Keratinocyte (primary cell): Measurements from ENCODE around the gene CENPF. TPM values are rescaled to one million over a fixed set of nuclear protein-coding genes. Genes with fewer than 3 reads are reported as not detected.
"Not testable (repeated sequence)": the region's sequence is repeated elsewhere in the genome, so short reads cannot be mapped to it uniquely, and the experiment has no call there.

Experiments
- DNase-seq: peaks from one replicate; pipeline ENCODE4 v3.0.0-alpha.2; 2011; ENCODE audit warnings: low read depth, missing footprints, low spot score
- FAIRE-seq: peaks from 2 replicates; lab custom pipeline; 2011; peaks lifted over from hg19 to GRCh38; lab: Jason Lieb, UNC
- H2AFZ ChIP-seq: 2 replicates; pipeline ENCODE4 v1.6.0; 2012; ENCODE audit warnings: low read length, control low read depth, inconsistent platforms; ENCODE audit not compliant: control insufficient read depth
- H3K27ac ChIP-seq: 2 replicates; pipeline ENCODE4 v1.5.1; 2011; ENCODE audit warnings: low read length; ENCODE audit not compliant: control insufficient read depth, insufficient read depth
- H3K27me3 ChIP-seq: 3 replicates; pipeline ENCODE4 v1.6.0; 2011; ENCODE audit warnings: low read length; ENCODE audit not compliant: control insufficient read depth, insufficient read depth; ENCODE audit errors: extremely low read depth
- H3K36me3 ChIP-seq, 2 experiments: 2 replicates in 1 of 2; 3 replicates in 1 of 2; pipeline ENCODE4 v1.5.1; 2011; ENCODE audit warnings: low read length in 2 of 2, mild to moderate bottlenecking in 1 of 2; ENCODE audit not compliant: control insufficient read depth in 2 of 2, insufficient read depth in 2 of 2; ENCODE audit errors: extremely low read depth in 1 of 2
- H3K4me1 ChIP-seq: 3 replicates; pipeline ENCODE4 v1.5.1; 2011; ENCODE audit warnings: low read length; ENCODE audit not compliant: control insufficient read depth, insufficient read depth; ENCODE audit errors: extremely low read depth
- H3K4me2 ChIP-seq: 3 replicates; pipeline ENCODE4 v1.6.0; 2011; ENCODE audit warnings: low read depth, low read length; ENCODE audit not compliant: control insufficient read depth, insufficient read depth; ENCODE audit errors: extremely low read depth
- H3K4me3 ChIP-seq, 3 experiments: fragments of 200-600 bp in 1 of 3; sonication (generic) in 1 of 3; 2 replicates in 2 of 3; 3 replicates in 1 of 3; pipeline ENCODE4 v1.5.1; 2011 to 2016; ENCODE audit warnings: low read length in 3 of 3, mild to moderate bottlenecking in 3 of 3, control low read depth in 2 of 3, inconsistent platforms in 1 of 3, low read depth in 1 of 3, mixed read lengths in 1 of 3, mixed run types in 1 of 3, moderate library complexity in 1 of 3; ENCODE audit not compliant: control insufficient read depth in 2 of 3, insufficient read depth in 2 of 3; ENCODE audit errors: extremely low read depth in 1 of 3
- H3K79me2 ChIP-seq: 2 replicates; pipeline ENCODE4 v1.6.0; 2012; ENCODE audit warnings: low read length; ENCODE audit not compliant: control insufficient read depth, insufficient read depth
- H3K9ac ChIP-seq: 3 replicates; pipeline ENCODE4 v1.6.0; 2011; ENCODE audit warnings: low read length; ENCODE audit not compliant: control insufficient read depth, insufficient read depth; ENCODE audit errors: extremely low read depth
- H3K9me1 ChIP-seq: 3 replicates; pipeline ENCODE4 v1.6.0; 2011; ENCODE audit warnings: low read length; ENCODE audit not compliant: control insufficient read depth, insufficient read depth; ENCODE audit errors: extremely low read depth
- H3K9me3 ChIP-seq: 2 replicates; pipeline ENCODE4 v1.5.1; 2012; ENCODE audit warnings: low read depth, low read length; ENCODE audit not compliant: control insufficient read depth
- H4K20me1 ChIP-seq: 3 replicates; pipeline ENCODE4 v1.6.0; 2011; ENCODE audit warnings: low read length; ENCODE audit not compliant: control insufficient read depth, insufficient read depth; ENCODE audit errors: extremely low read depth
- EZH2 ChIP-seq: IDR thresholded peaks from one replicate; pipeline ENCODE4 v1.6.1; 2012; ENCODE audit warnings: inconsistent platforms, mild to moderate bottlenecking, low read length, moderate library complexity
- dilution Hi-C: fragments of 300-500 bp; cut with MboI; formaldehyde crosslinking; loops from one replicate; pipeline ENCODE4 v1.7.0; 2020; ENCODE audit warnings: low sequenced_read_pairs; ENCODE audit not compliant: extremely low pct_ligation_motif_present
- polyA plus RNA-seq, 5 experiments: library from polyadenylated mRNA; depleted of rRNA in 3 of 5; stranded (reverse) in 3 of 5; stranded (forward) in 1 of 5; unstranded in 1 of 5; fragments of >200 nt; gene quantifications; 1 replicate in 1 of 5; 2 replicates in 3 of 5; 3 replicates in 1 of 5; pipeline versions ENCODE4 v1.2.1 to v1.2.3, GENCODE V29; 2011 to 2012; ENCODE audit warnings: missing spikeins in 2 of 5, low read depth in 1 of 5, low replicate concordance in 1 of 5
- TF ChIP-seq, protein P1 (sequence below), 3 experiments: IDR thresholded peaks in 1 of 3; conservative IDR thresholded peaks in 1 of 3; optimal IDR thresholded peaks in 1 of 3; 2 replicates in 2 of 3; 3 replicates in 1 of 3; pipeline versions ENCODE3 to v1.5.1; 2011; ENCODE audit warnings: low read length in 3 of 3, mild to moderate bottlenecking in 3 of 3, moderate library complexity in 2 of 3, control low read depth in 1 of 3, inconsistent platforms in 1 of 3; ENCODE audit not compliant: insufficient read depth in 2 of 3; ENCODE audit errors: extremely low read depth in 1 of 3

Gene CENPF
- polyA plus RNA-seq, 1 donor (not counting 4 experiments of a cell fraction or from before 2014, with no cell fraction given) = 14.4 TPM

DNA sequence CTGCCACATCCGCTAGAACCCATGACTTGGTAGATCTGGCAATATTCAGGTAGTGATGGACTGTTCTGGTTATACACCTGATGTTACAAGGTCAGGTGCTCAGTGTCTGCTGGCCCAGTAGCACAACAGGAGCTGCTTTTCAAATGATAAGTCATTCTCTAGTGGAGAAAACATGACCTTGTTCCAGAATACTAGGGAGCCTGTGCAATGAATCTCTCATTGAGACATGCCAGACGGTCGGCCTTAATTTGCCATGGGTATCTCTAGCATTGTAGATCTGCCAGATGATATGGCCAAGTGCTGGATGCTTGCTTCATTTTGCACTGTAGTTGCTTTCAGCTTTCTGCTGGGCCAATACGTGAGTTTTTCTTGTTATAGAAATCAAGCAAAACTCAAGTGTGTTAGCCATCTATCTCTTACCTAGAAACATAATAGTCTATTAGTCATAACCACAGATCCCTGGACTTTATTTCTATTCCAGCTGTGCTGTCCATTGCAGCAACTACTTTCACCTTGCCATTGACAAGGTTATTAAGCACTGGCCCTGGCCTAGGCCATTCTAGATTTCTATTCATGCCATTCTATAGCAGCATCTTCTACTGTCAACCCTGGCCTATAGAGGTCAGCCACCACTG lies 13.9 kb upstream of the CENPF start:
- Histone ChIP-seq H3K9ac (no peak overlapping the region), H3K4me1 (peaks cover 4% of the 10 kb centered on the region), H3K36me3 (no peaks in the 10 kb centered on the region), H3K9me1 (no peaks in the 10 kb centered on the region), H4K20me1 (no peaks in the 10 kb centered on the region), H3K27me3 (no peaks in the 10 kb centered on the region), H3K4me2 (no peak overlapping the region), H3K4me3 (no peak overlapping the region), H3K79me2 (no peaks in the 10 kb centered on the region), H3K9me3 (no peaks in the 10 kb centered on the region), H2AFZ (no peak overlapping the region), H3K27ac (no peak overlapping the region)
- FAIRE-seq (no peak), DNase-seq (no peak)
- TF ChIP-seq, protein P1, sequence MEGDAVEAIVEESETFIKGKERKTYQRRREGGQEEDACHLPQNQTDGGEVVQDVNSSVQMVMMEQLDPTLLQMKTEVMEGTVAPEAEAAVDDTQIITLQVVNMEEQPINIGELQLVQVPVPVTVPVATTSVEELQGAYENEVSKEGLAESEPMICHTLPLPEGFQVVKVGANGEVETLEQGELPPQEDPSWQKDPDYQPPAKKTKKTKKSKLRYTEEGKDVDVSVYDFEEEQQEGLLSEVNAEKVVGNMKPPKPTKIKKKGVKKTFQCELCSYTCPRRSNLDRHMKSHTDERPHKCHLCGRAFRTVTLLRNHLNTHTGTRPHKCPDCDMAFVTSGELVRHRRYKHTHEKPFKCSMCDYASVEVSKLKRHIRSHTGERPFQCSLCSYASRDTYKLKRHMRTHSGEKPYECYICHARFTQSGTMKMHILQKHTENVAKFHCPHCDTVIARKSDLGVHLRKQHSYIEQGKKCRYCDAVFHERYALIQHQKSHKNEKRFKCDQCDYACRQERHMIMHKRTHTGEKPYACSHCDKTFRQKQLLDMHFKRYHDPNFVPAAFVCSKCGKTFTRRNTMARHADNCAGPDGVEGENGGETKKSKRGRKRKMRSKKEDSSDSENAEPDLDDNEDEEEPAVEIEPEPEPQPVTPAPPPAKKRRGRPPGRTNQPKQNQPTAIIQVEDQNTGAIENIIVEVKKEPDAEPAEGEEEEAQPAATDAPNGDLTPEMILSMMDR (optimal IDR thresholded peaks at IDR 0.05 in 1 of 3, IDR thresholded peaks at IDR 0.05 in 1 of 3, conservative IDR thresholded peaks at IDR 0.05 in 1 of 3; ENCODE audit: extremely low read depth in 1 of 3, insufficient read depth in 2 of 3, low read length in 3 of 3) = no peak
- TF ChIP-seq EZH2 = no peak
- dilution Hi-C loops = no loop called here

DNA sequence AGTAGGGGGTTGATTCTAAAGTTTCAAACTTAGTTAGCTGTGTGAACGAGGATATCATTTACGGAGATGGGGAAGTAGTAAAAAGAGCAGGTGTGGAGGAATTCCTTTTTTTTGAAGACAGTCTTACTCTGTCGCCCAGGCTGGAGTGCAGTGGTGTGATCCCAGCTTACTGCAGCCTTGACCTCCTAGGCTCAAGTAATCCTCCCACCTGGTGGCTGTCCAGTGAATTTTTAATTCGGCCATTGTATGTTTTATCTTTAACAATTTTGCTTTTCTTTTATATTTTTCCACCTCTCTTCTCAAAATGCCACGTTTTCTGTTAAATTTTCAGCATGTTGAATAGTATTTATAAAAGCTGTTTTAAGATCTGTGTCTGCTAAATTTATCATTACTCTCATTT lies 12.3 kb upstream of the CENPF start:
- Histone ChIP-seq H3K4me3 (no peak overlapping the region), H3K36me3 (no peaks in the 10 kb centered on the region), H3K9ac (no peak overlapping the region), H3K79me2 (no peaks in the 10 kb centered on the region), H3K4me1 (no peaks in the 10 kb centered on the region), H2AFZ (no peak overlapping the region), H4K20me1 (no peaks in the 10 kb centered on the region), H3K27me3 (no peaks in the 10 kb centered on the region), H3K4me2 (no peak overlapping the region), H3K27ac (no peak overlapping the region), H3K9me3 (no peaks in the 10 kb centered on the region), H3K9me1 (no peaks in the 10 kb centered on the region)
- no peak for DNase-seq
- dilution Hi-C loops = no loop called here
- FAIRE-seq = no peak
- TF ChIP-seq, protein P1 (optimal IDR thresholded peaks at IDR 0.05 in 1 of 3, IDR thresholded peaks at IDR 0.05 in 1 of 3, conservative IDR thresholded peaks at IDR 0.05 in 1 of 3; ENCODE audit: extremely low read depth in 1 of 3, insufficient read depth in 2 of 3, low read length in 3 of 3) = no peak
- TF ChIP-seq EZH2 = no peak

GRCh38 chr1:214591918-214592317 lies 11.1 kb upstream of the CENPF start:
- FAIRE-seq = not testable (repeated sequence)

More at GRCh38 chr1:214591918-214592317, 11.1 kb upstream of the CENPF start:
- H3K27ac ChIP-seq, H3K4me1 ChIP-seq, H3K27me3 ChIP-seq, H3K36me3 ChIP-seq, DNase-seq, H3K9me3 ChIP-seq, H3K9me1 ChIP-seq, dilution Hi-C loops, H3K4me3 ChIP-seq, H3K79me2 ChIP-seq, H2AFZ ChIP-seq, H3K4me2 ChIP-seq, H3K9ac ChIP-seq, H4K20me1 ChIP-seq: not testable (repeated sequence)
